A549 treated with DMSO at 1 μM for 4 hours (cell line): ENCODE results near the gene IL1RAP. TPM values are rescaled to one million over a fixed set of nuclear protein-coding genes. Genes with fewer than 3 reads are reported as not detected.

Source experiments
- total RNA-seq: library from RNA; stranded (reverse); fragments of 200-300 nt; extraction: Qiagen RNA extraction; gene quantifications from 5 replicates; pipeline ENCODE4 v1.2.3, GENCODE V29; 2022; ENCODE audit warnings: low read depth

IL1RAP gene, protein sequence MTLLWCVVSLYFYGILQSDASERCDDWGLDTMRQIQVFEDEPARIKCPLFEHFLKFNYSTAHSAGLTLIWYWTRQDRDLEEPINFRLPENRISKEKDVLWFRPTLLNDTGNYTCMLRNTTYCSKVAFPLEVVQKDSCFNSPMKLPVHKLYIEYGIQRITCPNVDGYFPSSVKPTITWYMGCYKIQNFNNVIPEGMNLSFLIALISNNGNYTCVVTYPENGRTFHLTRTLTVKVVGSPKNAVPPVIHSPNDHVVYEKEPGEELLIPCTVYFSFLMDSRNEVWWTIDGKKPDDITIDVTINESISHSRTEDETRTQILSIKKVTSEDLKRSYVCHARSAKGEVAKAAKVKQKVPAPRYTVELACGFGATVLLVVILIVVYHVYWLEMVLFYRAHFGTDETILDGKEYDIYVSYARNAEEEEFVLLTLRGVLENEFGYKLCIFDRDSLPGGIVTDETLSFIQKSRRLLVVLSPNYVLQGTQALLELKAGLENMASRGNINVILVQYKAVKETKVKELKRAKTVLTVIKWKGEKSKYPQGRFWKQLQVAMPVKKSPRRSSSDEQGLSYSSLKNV
- total RNA-seq, result 5.9 to 7.8 TPM (median 6.0 TPM) in 5 replicates

GRCh38 chr3:190513409-190514370 lies at the start of gene IL1RAP:
Gene IL1RAP, plus strand, starts transcription at chr3:190514085. Its CDS starts 50,205 bp downstream, at chr3:190564290.

Other genes starting within 250 kb of the IL1RAP start
- gene CLDN1, start 191.6 kb upstream of the IL1RAP start, total RNA-seq, result 28.6 to 35.6 TPM (median 30.3 TPM) in 5 replicates
- 0.06 to 0.11 TPM in 2 of 5 replicates, not detected in the others for gene CLDN16, start 125.9 kb upstream of the IL1RAP start, total RNA-seq
- not detected in 5 replicates for gene TMEM207, start 64.2 kb upstream of the IL1RAP start, total RNA-seq